ENCODE data around the gene RUFY2. TPM values are rescaled to one million over a fixed set of nuclear protein-coding genes. Genes with fewer than 3 reads are reported as not detected.
A peak's percentile ranks its signal among the peaks of the same experiment; 100 is the strongest.
"Not testable (repeated sequence)": the region's sequence is repeated elsewhere in the genome, so short reads cannot be mapped to it uniquely, and the experiment has no call there.

The RUFY2 gene, protein sequence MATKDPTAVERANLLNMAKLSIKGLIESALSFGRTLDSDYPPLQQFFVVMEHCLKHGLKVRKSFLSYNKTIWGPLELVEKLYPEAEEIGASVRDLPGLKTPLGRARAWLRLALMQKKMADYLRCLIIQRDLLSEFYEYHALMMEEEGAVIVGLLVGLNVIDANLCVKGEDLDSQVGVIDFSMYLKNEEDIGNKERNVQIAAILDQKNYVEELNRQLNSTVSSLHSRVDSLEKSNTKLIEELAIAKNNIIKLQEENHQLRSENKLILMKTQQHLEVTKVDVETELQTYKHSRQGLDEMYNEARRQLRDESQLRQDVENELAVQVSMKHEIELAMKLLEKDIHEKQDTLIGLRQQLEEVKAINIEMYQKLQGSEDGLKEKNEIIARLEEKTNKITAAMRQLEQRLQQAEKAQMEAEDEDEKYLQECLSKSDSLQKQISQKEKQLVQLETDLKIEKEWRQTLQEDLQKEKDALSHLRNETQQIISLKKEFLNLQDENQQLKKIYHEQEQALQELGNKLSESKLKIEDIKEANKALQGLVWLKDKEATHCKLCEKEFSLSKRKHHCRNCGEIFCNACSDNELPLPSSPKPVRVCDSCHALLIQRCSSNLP
- total RNA-seq = 6.7 TPM
- long read RNA-seq = 0 reads

DNA sequence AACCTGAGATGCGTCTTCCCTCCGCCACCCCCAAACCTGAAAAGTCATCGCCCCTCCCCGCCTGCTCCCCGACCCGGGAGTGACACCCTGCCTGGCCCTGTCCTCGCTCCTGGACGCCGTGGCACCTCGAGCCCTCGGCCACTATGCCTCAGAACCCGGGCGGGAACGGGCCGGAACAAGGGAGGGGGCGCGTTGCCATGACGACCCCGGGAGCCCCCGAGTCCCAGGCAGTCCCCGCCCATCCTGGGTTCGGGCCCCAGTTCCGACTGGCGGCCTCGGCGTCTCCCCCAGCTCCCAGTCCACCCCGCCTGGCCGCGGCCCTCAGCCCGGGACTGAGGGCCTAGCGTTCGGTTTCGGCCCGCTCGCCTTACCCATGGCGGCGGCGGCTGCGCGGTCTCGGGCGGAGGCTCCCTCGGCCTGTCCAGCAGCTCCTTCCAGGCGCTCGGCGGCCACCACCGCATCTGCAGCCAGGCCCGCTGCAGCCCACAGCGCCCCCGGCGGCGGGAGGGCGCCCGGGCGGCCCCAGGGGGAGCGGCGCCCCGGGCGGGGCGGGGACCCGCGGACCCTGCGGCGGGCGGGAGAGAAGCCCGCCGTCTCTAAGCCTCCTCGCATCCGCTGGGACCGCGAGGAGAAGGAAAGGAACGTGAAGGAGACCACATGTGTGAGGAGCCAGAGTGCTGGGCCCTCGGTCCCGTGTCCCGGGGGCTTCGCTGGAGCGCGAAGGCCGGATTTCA is at the start of gene RUFY2:
Gene RUFY2 (minus strand): TSS at position 463 of the 734 bp plus-strand sequence. CDS start 88 bp downstream, at position 375.
- DNase-seq (ENCODE audit: missing footprints) (peak; percentile 93), ATAC-seq (peak; percentile 98)
- intact Hi-C loops (cut with DNase I) = no loop called here

- ATAC-seq; DNase-seq (ENCODE audit: missing footprints); intact Hi-C loops (cut with DNase I): not testable (repeated sequence)
Measured at GRCh38 chr10:68449698-68450097, 42.6 kb upstream of the RUFY2 start.

DNA sequence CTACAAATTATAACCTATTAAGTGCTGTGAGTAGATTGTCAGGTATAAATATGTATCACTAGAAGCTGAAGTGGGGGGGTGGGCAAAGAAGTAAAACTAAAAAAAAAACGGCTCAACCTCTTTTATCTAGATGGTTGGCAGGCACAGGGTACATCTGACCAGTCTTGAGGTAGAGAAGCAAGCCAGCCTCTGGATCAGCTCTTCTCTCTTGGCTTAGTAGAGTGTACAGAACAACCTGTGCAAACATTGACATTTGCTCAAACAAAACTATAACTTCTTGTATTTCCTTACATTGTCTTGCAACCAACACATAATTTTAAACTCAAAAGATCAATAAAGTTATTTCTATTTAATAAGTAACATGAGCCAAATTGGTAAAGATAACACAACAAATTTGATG is 39.1 kb upstream of the RUFY2 start:
- DNase-seq (ENCODE audit: missing footprints) (no peak), ATAC-seq (no peak)
- intact Hi-C loops (cut with DNase I) = no loop called here

- no peak for DNase-seq (ENCODE audit: missing footprints)
- intact Hi-C loops (cut with DNase I) = no loop called here
- no peak for ATAC-seq
Measured at GRCh38 chr10:68442971-68443370, 35.9 kb upstream of the RUFY2 start.

GRCh38 chr10:68440898-68441297 is 33.8 kb upstream of the RUFY2 start:
- no peak for ATAC-seq
- intact Hi-C loops (cut with DNase I) = no loop called here
- DNase-seq (ENCODE audit: missing footprints) = no peak

GRCh38 chr10:68435803-68436202 is 28.7 kb upstream of the RUFY2 start:
- no peak for DNase-seq (ENCODE audit: missing footprints)
- no peak for ATAC-seq
- intact Hi-C loops (cut with DNase I) = no loop called here

DNA sequence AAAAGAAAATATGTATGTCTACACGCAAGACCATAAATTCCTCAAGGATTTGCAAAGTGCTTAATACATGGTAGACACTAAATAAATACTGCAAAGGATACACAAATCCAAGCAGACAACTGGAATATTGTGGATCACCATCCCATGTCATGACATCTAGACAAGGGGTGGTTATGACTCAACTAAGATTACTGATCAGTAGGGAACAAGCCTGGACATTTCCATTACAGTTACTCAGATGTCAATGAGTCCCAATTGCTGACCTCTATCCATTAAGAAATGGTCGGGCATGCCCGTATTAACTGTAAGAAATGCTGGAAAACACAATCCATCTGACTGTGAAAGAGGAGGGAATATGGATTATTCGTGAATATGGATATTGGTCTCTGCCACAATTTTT is 27.6 kb upstream of the RUFY2 start:
- ATAC-seq (no peak), DNase-seq (ENCODE audit: missing footprints) (no peak)
- intact Hi-C loops (cut with DNase I) = no loop called here

- ATAC-seq (no peak), DNase-seq (ENCODE audit: missing footprints) (no peak)
- intact Hi-C loops (cut with DNase I) = no loop called here
Measured at GRCh38 chr10:68428396-68429104, 21.5 kb upstream of the RUFY2 start.

DNA sequence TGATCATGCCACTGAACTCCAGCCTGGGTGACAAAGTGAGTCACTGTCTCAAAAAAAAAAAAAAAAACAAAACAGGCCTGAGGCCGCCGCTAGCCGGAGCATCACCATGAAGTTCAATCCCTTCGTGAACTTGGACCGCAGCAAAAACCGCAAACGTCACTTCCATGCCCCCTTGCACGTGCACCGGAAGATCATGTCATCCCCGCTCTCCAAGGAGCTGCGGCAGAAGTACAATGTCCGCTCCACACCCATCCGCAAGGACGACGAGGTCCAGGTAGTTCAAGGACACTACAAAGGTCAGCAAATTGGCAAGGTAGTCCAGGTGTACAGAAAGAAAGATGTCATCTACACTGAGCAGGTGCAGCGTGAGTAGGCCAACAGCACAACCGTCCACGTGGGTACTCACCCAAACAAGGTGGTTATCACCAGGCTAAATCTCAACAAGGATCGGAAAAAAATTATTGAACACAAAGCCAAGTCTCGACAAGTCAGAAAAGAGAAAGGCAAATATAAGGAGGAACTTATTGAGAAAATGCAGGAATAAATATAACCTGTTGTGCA is 17.5 kb upstream of the RUFY2 start:
- ATAC-seq = no peak
- no peak for DNase-seq (ENCODE audit: missing footprints)
- intact Hi-C loops (cut with DNase I) = no loop called here

DNA sequence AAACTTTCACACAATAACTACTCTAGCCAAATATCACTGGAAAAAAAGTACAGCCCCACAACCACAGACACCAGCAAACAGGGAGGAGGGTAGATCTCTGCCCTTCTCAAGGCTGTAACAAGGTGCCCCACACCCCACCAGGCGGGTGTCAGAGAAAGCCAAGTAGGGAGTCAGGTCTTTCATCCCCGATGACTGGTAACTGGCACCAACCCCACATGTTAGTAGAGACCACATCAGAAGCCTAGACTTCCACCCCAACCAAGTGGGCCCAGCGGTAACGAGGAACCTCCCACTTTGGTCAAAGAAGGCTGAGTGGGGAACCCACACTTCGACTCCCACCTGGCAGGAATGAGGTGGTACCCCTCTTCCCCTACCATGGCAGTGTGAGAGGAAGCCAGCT is 16.4 kb upstream of the RUFY2 start:
- intact Hi-C loops (cut with DNase I) = no loop called here
- ATAC-seq (no peak), DNase-seq (ENCODE audit: missing footprints) (no peak)

GRCh38 chr10:68419376-68419775 is 12.3 kb upstream of the RUFY2 start:
- intact Hi-C loops (cut with DNase I) = no loop called here
- no peak for DNase-seq (ENCODE audit: missing footprints)
- no peak for ATAC-seq

GRCh38 chr10:68408898-68409518 is 1.9 kb upstream of the RUFY2 start:
- no peak for DNase-seq (ENCODE audit: missing footprints)
- intact Hi-C loops (cut with DNase I) = no loop called here

GRCh38 chr10:68406111-68406814 is 814 bp downstream of the RUFY2 start:
- intact Hi-C loops (cut with DNase I) = no loop called here
- ATAC-seq (peak; percentile 69), DNase-seq (ENCODE audit: missing footprints) (no peak)

More at GRCh38 chr10:68408898-68409518, 1.9 kb upstream of the RUFY2 start:
- ATAC-seq = no peak

- ATAC-seq = no peak
- intact Hi-C loops (cut with DNase I) = no loop called here
- DNase-seq (ENCODE audit: missing footprints) = no peak
Measured at GRCh38 chr10:68403701-68404100, 3.4 kb downstream of the RUFY2 start.

GRCh38 chr10:68402276-68402675 is 4.8 kb downstream of the RUFY2 start:
- DNase-seq (ENCODE audit: missing footprints) (no peak), ATAC-seq (no peak)
- intact Hi-C loops (cut with DNase I) = no loop called here

DNA sequence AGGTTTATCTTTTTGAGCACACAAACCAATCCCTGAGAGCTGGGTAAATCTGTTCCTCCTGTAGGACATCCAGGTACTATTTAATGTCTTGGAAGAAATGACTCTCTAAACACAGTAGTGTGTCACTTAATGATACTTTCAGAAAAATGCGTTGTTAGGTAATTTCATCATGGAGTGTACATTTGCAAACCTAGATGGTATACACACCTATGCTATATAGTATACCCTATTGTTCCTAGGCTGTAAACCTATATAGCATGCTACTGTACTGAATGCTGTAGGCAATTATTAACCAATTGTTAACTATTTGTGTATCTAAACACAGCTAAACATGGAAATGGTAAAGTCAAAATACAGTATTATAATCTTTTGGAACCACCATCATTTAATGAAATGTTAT is 10.1 kb downstream of the RUFY2 start:
- no peak for DNase-seq (ENCODE audit: missing footprints)
- no peak for ATAC-seq
- intact Hi-C loops (cut with DNase I) = no loop called here

DNA sequence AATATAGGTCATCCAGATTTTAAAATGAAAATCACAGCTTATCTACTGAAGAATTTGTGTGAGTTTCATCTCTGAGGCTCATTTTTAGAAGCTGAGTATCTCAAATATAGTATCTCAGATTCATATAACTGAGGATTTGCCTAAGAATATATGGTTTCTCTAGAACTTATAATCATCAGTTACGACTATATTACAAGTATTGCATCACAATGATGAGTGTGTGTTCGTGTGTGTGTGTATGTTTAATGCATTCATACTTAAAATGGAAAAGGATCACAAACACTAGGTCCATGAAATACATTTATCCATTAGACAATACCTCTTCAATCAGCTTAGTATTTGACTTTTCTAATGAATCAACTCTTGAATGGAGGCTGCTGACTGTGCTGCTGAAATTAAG is 21.3 kb downstream of the RUFY2 start:
- no peak for DNase-seq (ENCODE audit: missing footprints)
- intact Hi-C loops (cut with DNase I) = no loop called here
- ATAC-seq = no peak

DNA sequence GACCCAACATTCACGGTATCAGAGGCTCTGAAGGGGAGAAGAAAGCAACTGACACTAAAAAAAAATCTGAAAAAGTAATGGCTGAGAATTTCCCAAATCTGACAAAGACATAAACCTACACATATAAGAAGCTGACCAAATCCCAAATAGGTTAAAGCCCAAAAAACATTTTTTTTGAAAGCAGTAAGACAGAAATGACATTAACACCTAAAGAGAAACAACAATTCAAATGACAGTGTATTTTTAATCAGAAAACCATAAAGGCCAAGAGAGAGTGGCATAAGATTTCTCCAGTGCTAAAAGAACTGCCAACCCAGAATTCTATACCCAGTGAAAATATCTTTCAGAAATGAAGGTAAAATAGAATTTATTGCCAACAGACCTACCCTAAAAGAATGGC is 35.5 kb downstream of the RUFY2 start:
- ATAC-seq (no peak), DNase-seq (ENCODE audit: missing footprints) (no peak)
- intact Hi-C loops (cut with DNase I) = no loop called here

Measured in Right ventricle myocardium inferior (tissue), 1 donor.